Left hindlimb (tissue), 1 donor: ENCODE measurements around the gene STK36.

Source experiments
- DNase-seq: peaks from one replicate; pipeline ENCODE4 v3.0.0-alpha.2; 2018

The STK36 gene

GRCh38 chr2:218721934-218722333 is 50.0 kb downstream of the STK36 start:
- no peak for DNase-seq

- DNase-seq, result no peak
Observed at GRCh38 chr2:218722419-218722818, 50.5 kb downstream of the STK36 start.

- DNase-seq, result no peak
Observed at GRCh38 chr2:218722876-218723785, 51.2 kb downstream of the STK36 start.

- DNase-seq, result no peak
Observed at GRCh38 chr2:218726004-218726574, 54.2 kb downstream of the STK36 start.

- no peak for DNase-seq
Observed at GRCh38 chr2:218727502-218728165, 55.7 kb downstream of the STK36 start.

GRCh38 chr2:218729640-218730039 is 57.8 kb downstream of the STK36 start:
- no peak for DNase-seq

GRCh38 chr2:218732052-218732760 is 60.3 kb downstream of the STK36 start:
- no peak for DNase-seq

- DNase-seq, result no peak
Observed at GRCh38 chr2:218732761-218733158, 60.9 kb downstream of the STK36 start.

GRCh38 chr2:218733171-218734021 is 61.5 kb downstream of the STK36 start:
- no peak for DNase-seq

- no peak for DNase-seq
Observed at GRCh38 chr2:218734190-218734975, 62.5 kb downstream of the STK36 start.

GRCh38 chr2:218736531-218736930 is 64.6 kb downstream of the STK36 start:
- DNase-seq, result no peak

- DNase-seq, result no peak
Observed at GRCh38 chr2:218743068-218743467, 71.2 kb downstream of the STK36 start.

GRCh38 chr2:218744615-218745014 is 72.7 kb downstream of the STK36 start:
- no peak for DNase-seq

GRCh38 chr2:218745160-218745558 is 73.3 kb downstream of the STK36 start:
- DNase-seq, result no peak

GRCh38 chr2:218745559-218746469 is 73.9 kb downstream of the STK36 start:
- DNase-seq, result peak; percentile 70

GRCh38 chr2:218746470-218746795 is 74.5 kb downstream of the STK36 start:
- DNase-seq, result no peak

GRCh38 chr2:218746960-218747359 is 75.1 kb downstream of the STK36 start:
- DNase-seq, result no peak

- DNase-seq, result no peak
Observed at GRCh38 chr2:218748741-218749441, 77.0 kb downstream of the STK36 start.
